Fibroblast of the aortic adventitia (primary cell): ENCODE results near the gene CEBPA. TPM values are rescaled to one million over a fixed set of nuclear protein-coding genes. Genes with fewer than 3 reads are reported as not detected.

Experiments
- DNase-seq: peaks from one replicate; pipeline ENCODE4 v3.0.0-alpha.2; 2010; ENCODE audit warnings: low read depth
- H3K4me3 ChIP-seq: 2 replicates; pipeline ENCODE4 v1.5.1; 2011; ENCODE audit warnings: low read depth, mild to moderate bottlenecking, control low read depth, low read length, moderate library complexity
- total RNA-seq: library from RNA; depleted of rRNA; stranded (reverse); fragments of >200 nt; gene quantifications from 2 replicates; pipeline ENCODE4 v1.2.3, GENCODE V29; 2012; ENCODE audit warnings: low replicate concordance
- TF ChIP-seq, protein P1 (sequence below): IDR thresholded peaks from 2 replicates; pipeline ENCODE4 v1.5.1; 2011; ENCODE audit warnings: mild to moderate bottlenecking, low read length, control low read depth, inconsistent platforms; ENCODE audit not compliant: insufficient read depth

The CEBPA gene
- total RNA-seq, 1 donor: 0.18 TPM

DNA sequence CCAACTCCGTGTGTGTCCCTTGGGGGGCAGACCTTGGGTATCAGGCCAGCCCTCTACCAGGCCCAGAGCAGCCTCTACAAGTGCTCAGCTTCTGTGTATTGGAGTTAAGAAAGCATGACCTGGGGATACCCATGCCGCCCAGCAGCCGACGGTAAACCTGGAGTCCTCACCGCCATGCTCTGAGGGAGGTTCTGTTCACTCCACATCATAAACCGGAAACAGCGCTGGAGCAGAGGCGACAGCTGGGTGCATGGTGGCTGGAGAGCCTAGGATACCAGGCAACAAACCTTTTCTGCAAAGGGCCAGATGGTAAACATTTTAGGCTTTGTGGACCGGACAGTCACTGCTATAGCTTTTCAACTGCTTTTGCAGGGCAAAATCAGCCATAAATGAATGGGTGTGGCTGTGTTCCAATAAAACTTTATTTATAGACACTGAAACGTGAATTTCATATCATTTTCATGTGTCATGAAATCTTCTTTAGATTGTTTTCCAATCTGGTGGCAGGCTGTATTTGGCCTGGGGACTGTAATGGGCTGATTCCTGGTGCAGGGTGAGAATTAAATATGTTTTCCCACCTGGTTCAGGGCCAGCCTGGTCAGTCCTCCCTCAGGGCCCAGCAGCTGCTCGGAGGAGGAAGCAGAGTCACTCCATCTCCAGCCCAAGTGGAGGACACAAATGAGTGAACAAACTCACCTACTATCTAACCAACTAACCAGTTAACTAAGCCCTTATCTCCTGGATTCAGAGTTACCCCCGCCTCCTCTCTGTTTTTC is 30.9 kb downstream of the CEBPA start:
- DNase-seq: no peak
- no peak overlapping the region for H3K4me3 ChIP-seq
- TF ChIP-seq, protein P1, sequence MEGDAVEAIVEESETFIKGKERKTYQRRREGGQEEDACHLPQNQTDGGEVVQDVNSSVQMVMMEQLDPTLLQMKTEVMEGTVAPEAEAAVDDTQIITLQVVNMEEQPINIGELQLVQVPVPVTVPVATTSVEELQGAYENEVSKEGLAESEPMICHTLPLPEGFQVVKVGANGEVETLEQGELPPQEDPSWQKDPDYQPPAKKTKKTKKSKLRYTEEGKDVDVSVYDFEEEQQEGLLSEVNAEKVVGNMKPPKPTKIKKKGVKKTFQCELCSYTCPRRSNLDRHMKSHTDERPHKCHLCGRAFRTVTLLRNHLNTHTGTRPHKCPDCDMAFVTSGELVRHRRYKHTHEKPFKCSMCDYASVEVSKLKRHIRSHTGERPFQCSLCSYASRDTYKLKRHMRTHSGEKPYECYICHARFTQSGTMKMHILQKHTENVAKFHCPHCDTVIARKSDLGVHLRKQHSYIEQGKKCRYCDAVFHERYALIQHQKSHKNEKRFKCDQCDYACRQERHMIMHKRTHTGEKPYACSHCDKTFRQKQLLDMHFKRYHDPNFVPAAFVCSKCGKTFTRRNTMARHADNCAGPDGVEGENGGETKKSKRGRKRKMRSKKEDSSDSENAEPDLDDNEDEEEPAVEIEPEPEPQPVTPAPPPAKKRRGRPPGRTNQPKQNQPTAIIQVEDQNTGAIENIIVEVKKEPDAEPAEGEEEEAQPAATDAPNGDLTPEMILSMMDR: no peak

DNA sequence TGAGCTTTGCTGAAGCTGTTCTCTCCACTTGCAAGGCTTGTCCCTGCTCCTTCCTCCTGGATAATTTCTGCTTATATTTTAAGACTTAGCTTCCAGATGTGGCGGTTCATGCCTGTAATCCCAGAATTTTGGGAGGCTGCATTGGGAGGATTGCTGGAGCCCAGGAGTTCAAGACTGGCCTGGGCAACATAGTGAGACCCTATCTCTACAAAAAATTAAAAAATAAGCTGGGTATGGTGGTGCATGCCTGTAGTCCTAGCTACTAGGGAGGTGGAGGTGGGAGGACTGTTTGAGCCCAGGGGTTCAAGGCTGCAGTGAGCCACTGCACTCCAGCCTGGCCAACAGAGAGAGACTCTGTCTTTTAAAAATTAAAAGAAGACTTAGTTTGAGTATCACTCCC is 31.6 kb downstream of the CEBPA start:
- no peak for DNase-seq
- TF ChIP-seq, protein P1: no peak
- H3K4me3 ChIP-seq: no peak overlapping the region

DNA sequence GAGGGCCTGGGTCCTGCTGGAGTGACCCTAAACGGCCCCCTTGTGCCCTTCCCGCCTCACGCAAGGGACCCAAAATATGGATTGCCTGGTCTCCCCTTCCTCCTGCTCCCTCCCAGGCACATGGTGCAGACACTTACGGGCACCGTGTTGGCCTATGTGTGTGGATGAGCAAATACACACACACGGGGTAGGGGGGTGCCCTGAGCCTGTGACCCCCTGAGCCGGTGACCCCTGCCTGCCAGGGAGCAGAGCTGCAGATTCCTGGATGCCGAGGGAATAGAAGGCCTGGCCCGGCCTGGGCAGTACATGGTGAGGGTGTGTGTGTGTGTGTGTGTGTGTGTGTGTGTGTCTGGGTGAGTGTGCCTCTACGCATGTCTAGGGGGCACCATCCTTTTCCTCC is 33.3 kb downstream of the CEBPA start:
- H3K4me3 ChIP-seq: no peak overlapping the region
- DNase-seq: no peak
- TF ChIP-seq, protein P1: no peak

DNA sequence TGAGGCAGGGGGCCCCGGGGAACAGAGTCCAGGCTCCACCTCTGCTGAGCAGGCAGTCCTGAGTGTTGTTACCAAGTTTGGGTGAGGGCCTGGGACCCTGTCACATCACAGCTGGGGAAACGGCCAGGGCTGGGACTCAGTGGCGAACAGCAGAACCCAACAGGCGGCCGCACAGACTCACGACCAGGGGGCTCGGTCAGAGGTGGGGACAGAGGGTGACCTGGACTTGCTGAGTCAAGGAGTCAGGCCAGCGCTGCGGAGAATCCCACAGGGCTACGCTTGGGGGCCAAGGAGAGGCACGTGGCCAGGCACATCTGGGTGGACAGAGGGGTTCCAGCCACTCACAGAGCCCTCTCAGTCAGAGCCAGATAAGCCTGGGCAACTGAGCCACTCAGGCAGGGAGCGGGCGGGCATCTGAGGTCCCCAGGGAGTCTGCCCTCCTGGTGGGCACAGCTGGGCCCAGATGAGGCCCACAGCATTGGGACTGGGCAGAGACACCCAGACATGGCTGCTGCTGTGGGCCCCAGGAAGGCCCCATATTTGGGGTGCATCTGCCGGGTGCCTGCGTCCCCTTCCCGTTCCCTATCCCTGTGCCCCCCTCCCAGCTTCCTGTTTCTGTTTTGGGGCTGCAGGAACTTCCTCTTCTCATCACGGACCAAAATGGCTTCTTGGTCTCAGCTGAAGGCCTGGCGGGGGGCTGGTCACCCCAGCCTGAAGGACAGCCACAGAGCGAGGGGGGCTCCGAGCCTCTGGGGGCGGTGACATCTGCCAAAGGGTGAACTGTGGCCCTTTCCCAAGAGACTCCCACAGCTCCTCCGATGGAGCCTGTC is 34.0 kb downstream of the CEBPA start:
- TF ChIP-seq, protein P1: no peak
- no peak overlapping the region for H3K4me3 ChIP-seq

DNA sequence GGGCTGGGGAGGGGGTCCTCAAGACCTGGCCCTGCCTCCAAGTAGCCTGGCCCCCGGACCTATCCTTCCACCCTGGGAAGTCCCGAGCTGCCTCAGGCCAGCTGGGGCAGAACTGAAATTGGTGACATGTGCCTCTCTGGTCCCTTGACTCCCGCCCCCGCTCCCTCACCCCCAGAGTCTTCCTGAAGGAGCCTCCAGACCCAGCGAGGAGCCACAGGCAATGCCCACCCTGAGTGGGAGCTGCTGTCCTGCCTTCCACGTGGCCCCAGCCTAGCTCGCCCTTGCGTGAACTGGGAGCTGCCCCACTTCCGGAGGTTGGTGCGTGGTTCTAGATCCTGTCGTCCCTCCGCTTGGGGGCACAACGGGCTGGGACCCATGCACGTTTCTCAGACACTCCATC is 34.6 kb downstream of the CEBPA start:
- DNase-seq: no peak
- no peak overlapping the region for H3K4me3 ChIP-seq
- TF ChIP-seq, protein P1: no peak

More for the DNA sequence above, 34.0 kb downstream of the CEBPA start:
- DNase-seq: no peak

DNA sequence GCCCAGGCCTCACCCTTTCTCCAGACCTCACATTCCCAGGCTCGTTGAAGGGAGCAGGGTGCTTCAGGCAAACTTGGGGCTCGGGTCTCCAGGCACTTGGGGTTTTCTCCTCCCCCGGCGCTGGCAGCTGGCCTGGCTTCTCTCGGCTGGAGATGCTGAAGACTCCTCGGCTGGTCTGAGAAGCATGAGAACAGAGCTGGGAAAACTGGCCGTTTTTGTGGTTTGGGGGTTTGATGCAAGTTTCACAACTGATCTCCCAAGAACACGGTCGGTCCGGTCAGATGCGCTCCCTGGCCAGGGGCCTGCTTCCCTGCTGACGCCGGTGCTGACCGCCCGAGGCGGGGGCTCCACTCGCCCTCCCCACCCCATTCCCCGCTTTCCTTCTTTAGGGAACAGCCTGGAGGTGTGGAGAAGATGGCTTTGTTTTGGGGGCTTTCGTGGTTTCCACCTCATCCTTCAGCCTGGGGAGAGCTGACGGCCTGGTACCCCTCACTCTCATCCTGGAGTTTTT is 35.3 kb downstream of the CEBPA start:
- TF ChIP-seq, protein P1: no peak
- no peak overlapping the region for H3K4me3 ChIP-seq
- DNase-seq: no peak
